Measurements from ENCODE around the gene FGFR3. TPM values are rescaled to one million over a fixed set of nuclear protein-coding genes. Genes with fewer than 3 reads are reported as not detected.

The FGFR3 gene
- total RNA-seq, 8 experiments from 2014 or later: 0.76 to 39.4 (median 10.8) TPM

- in situ Hi-C loops (cut with MboI; ENCODE audit: low pct_unique_long_range_greater_than_20kb in 2 of 9, low sequenced_read_pairs in 9 of 9, unreplicated experiment in 9 of 9): no loop called here
- ATAC-seq (replicated peaks in 6 of 8): no peak
- Histone ChIP-seq H3K4me1 (replicated peaks in 1 of 2) (peaks cover 28 to 34% of the 10 kb centered on the region in 2 donors), H3K4me3 (no peak overlapping the region), H3K27ac (no peak overlapping the region)
- WGBS, 10 experiments: 60 to 100% (median 94%) methylated on average over 1 to 4 of the region's 14 CpGs; no CpG with 5 or more reads in 5 of the 10 experiments
These were observed 3.6 kb downstream of the FGFR3 start for GRCh38 chr4:1796486-1797204.

GRCh38 chr4:1797298-1797860 is 4.3 kb downstream of the FGFR3 start:
- H3K4me3 ChIP-seq: no peak overlapping the region

GRCh38 chr4:1797861-1798579 is 4.9 kb downstream of the FGFR3 start:
- WGBS, 10 experiments: 75% methylated on average over 4 of the region's 27 CpGs; no CpG with 5 or more reads in 8 of the 10 experiments
- H3K4me3 ChIP-seq: no peak overlapping the region

More at GRCh38 chr4:1797298-1797860, 4.3 kb downstream of the FGFR3 start:
- Histone ChIP-seq H3K4me1 (replicated peaks in 1 of 2) (peaks cover 28 to 40% of the 10 kb centered on the region in 2 donors), H3K27ac (peak overlapping the region in 1 of 2 donors; percentile 67)
- WGBS, 10 experiments: 60 to 88% (median 60%) methylated on average over 1 to 4 of the region's 16 CpGs; no CpG with 5 or more reads in 7 of the 10 experiments
- ATAC-seq (replicated peaks in 6 of 8): no peak
- in situ Hi-C loops (cut with MboI; ENCODE audit: low pct_unique_long_range_greater_than_20kb in 2 of 9, low sequenced_read_pairs in 9 of 9, unreplicated experiment in 9 of 9): no loop called here

GRCh38 chr4:1798580-1799386 is 5.7 kb downstream of the FGFR3 start:
- ATAC-seq (replicated peaks in 6 of 8): no peak
- in situ Hi-C loops (cut with MboI; ENCODE audit: low pct_unique_long_range_greater_than_20kb in 2 of 9, low sequenced_read_pairs in 9 of 9, unreplicated experiment in 9 of 9): no loop called here
- WGBS, 10 experiments: 33 to 100% (median 95%) methylated on average over 1 to 10 of the region's 30 CpGs; no CpG with 5 or more reads in 2 of the 10 experiments
- Histone ChIP-seq H3K4me3 (no peak overlapping the region), H3K4me1 (replicated peaks in 1 of 2) (peaks cover 28 to 35% of the 10 kb centered on the region in 2 donors), H3K27ac (no peak overlapping the region)

More at GRCh38 chr4:1797861-1798579, 4.9 kb downstream of the FGFR3 start:
- ATAC-seq (replicated peaks in 6 of 8): no peak
- no peak overlapping the region for H3K27ac ChIP-seq
- in situ Hi-C loops (cut with MboI; ENCODE audit: low pct_unique_long_range_greater_than_20kb in 2 of 9, low sequenced_read_pairs in 9 of 9, unreplicated experiment in 9 of 9): no loop called here
- H3K4me1 ChIP-seq (replicated peaks in 1 of 2): peaks cover 28 to 35% of the 10 kb centered on the region in 2 donors

GRCh38 chr4:1799387-1800375 is 6.6 kb downstream of the FGFR3 start:
- no peak for ATAC-seq (replicated peaks in 6 of 8)
- peaks cover 28 to 35% of the 10 kb centered on the region in 2 donors for H3K4me1 ChIP-seq (replicated peaks in 1 of 2)
- 100% methylated on average over 3 of the region's 41 CpGs; no CpG with 5 or more reads in 9 of the 10 experiments for WGBS, 10 experiments
- no peak overlapping the region for H3K27ac ChIP-seq
- in situ Hi-C loops (cut with MboI; ENCODE audit: low pct_unique_long_range_greater_than_20kb in 2 of 9, low sequenced_read_pairs in 9 of 9, unreplicated experiment in 9 of 9): no loop called here
- H3K4me3 ChIP-seq: no peak overlapping the region

GRCh38 chr4:1800805-1801204 is 7.7 kb downstream of the FGFR3 start:
- Histone ChIP-seq H3K4me1 (replicated peaks in 1 of 2) (peaks cover 23 to 31% of the 10 kb centered on the region in 2 donors), H3K27ac (no peak overlapping the region), H3K4me3 (no peak overlapping the region)
- no peak for ATAC-seq (replicated peaks in 6 of 8)
- 85 to 100% methylated on average over 1 to 5 of the region's 10 CpGs; no CpG with 5 or more reads in 8 of the 10 experiments for WGBS, 10 experiments
- in situ Hi-C loops (cut with MboI; ENCODE audit: low pct_unique_long_range_greater_than_20kb in 2 of 9, low sequenced_read_pairs in 9 of 9, unreplicated experiment in 9 of 9): no loop called here

- in situ Hi-C loops (cut with MboI; ENCODE audit: low pct_unique_long_range_greater_than_20kb in 2 of 9, low sequenced_read_pairs in 9 of 9, unreplicated experiment in 9 of 9): no loop called here
- Histone ChIP-seq H3K4me3 (no peak overlapping the region), H3K4me1 (replicated peaks in 1 of 2) (peaks cover 21 to 25% of the 10 kb centered on the region in 2 donors), H3K27ac (no peak overlapping the region)
- WGBS, 10 experiments: 93 to 100% methylated on average over 2 to 15 of the region's 56 CpGs; no CpG with 5 or more reads in 8 of the 10 experiments
- ATAC-seq (replicated peaks in 6 of 8): no peak
These were observed 8.3 kb downstream of the FGFR3 start for GRCh38 chr4:1801286-1801958.

GRCh38 chr4:1802151-1802715 is 9.1 kb downstream of the FGFR3 start:
- 0 to 93% (median 58%) methylated on average over 2 to 5 of the region's 22 CpGs; no CpG with 5 or more reads in 6 of the 10 experiments for WGBS, 10 experiments
- peaks cover 15 to 17% of the 10 kb centered on the region in 2 donors for H3K4me1 ChIP-seq (replicated peaks in 1 of 2)
- ATAC-seq (replicated peaks in 6 of 8): peak; percentile 4 to 95 (median 41)
- no peak overlapping the region for H3K27ac ChIP-seq
- H3K4me3 ChIP-seq: no peak overlapping the region
- in situ Hi-C loops (cut with MboI; ENCODE audit: low pct_unique_long_range_greater_than_20kb in 2 of 9, low sequenced_read_pairs in 9 of 9, unreplicated experiment in 9 of 9): no loop called here

GRCh38 chr4:1802720-1803522 is 9.8 kb downstream of the FGFR3 start:
- no peak for ATAC-seq (replicated peaks in 6 of 8)
- in situ Hi-C loops (cut with MboI; ENCODE audit: low pct_unique_long_range_greater_than_20kb in 2 of 9, low sequenced_read_pairs in 9 of 9, unreplicated experiment in 9 of 9): no loop called here
- 95 to 100% (median 100%) methylated on average over 1 to 15 of the region's 71 CpGs; no CpG with 5 or more reads in 5 of the 10 experiments for WGBS, 10 experiments
- H3K27ac ChIP-seq: no peak overlapping the region
- no peak overlapping the region for H3K4me3 ChIP-seq
- peaks cover 8 to 10% of the 10 kb centered on the region in 2 donors for H3K4me1 ChIP-seq (replicated peaks in 1 of 2)

- Histone ChIP-seq H3K27ac (no peak overlapping the region), H3K4me3 (no peak overlapping the region), H3K4me1 (replicated peaks in 1 of 2) (peaks cover 0 to 6% of the 10 kb centered on the region in 2 donors)
- no peak for ATAC-seq (replicated peaks in 6 of 8)
- in situ Hi-C loops (cut with MboI; ENCODE audit: low pct_unique_long_range_greater_than_20kb in 2 of 9, low sequenced_read_pairs in 9 of 9, unreplicated experiment in 9 of 9): no loop called here
- 60 to 95% (median 67%) methylated on average over 1 to 4 of the region's 51 CpGs; no CpG with 5 or more reads in 7 of the 10 experiments for WGBS, 10 experiments
These were observed 10.7 kb downstream of the FGFR3 start for GRCh38 chr4:1803523-1804423.

All from motor neuron (in vitro differentiated cells).